HFF-Myc (cell line): ENCODE measurements around the gene NBPF12.
"Not testable (repeated sequence)": the region's sequence is repeated elsewhere in the genome, so short reads cannot be mapped to it uniquely, and the experiment has no call there.

Experiments
- DNase-seq: peaks from one replicate; pipeline ENCODE4 v3.0.0-alpha.2; 2011; ENCODE audit warnings: low read depth; ENCODE audit errors: extremely low read depth
- H3K4me3 ChIP-seq: replicated peaks from 2 replicates; pipeline ENCODE4 v1.5.1; 2011; ENCODE audit warnings: low read depth, mild to moderate bottlenecking, control low read depth, low read length

NBPF12 gene

GRCh38 chr1:146938242-146938902 lies at the start of gene NBPF12:
Gene NBPF12, plus strand, starts transcription at chr1:146938324. Its CDS starts 21,820 bp downstream, at chr1:146960144.
- DNase-seq: peak; percentile 6
- H3K4me3 ChIP-seq: peak within 1 kb of the TSS; percentile 56

GRCh38 chr1:146891355-146891754 lies 46.8 kb upstream of the NBPF12 start:
- H3K4me3 ChIP-seq, DNase-seq: not testable (repeated sequence)

DNA sequence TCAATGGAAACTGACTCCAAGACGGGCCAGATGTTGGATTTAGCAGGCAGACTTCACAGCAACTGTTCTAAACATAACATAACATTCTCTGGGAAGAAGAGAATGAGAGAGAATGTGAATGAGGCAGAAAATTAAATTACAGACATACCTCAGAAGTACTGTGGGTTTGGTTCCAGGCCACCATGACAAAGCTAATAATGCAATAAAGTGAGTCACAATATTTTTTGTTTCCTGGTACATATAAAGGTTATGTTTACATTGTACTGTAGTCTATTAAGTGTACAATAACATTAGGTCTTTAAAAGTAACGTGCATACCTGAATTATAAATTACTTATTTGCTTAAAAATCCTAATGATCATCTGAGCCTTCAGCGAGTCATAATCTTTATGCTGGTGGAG lies 45.8 kb upstream of the NBPF12 start:
- not testable (repeated sequence) for DNase-seq, H3K4me3 ChIP-seq

DNA sequence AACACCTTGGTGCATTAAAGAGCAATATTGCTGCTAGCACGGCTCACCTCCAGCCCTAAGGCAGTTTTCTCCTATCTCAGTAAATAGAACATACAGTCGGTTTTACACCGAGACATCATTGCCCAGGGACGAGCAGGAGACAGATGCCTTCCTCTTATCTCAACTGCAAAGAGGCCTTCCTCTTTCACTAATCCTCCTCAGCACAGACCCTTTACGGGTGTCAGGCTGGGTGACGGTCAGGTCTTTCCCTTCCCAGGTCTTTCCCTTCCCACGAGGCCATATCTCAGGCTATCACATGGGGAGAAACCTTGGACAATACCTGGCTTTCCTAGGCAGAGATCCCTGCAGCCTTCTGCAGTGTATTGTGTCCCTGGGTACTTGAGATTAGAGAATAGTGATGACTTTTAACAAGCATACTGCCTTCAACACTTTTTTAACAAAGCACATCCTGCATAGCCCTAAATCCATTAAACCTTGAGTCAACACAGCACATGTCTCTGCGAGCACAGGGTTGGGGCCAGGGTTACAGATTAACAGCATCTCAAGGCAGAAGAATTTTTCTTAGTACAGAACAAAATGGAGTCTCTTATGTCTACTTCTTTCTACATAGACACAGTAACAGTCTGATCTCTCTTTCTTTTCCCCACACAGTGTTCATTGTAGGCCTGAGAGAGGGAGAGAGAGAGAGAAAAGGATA lies 30.4 kb upstream of the NBPF12 start:
- not testable (repeated sequence) for H3K4me3 ChIP-seq, DNase-seq

GRCh38 chr1:146912975-146913374 lies 25.1 kb upstream of the NBPF12 start:
- not testable (repeated sequence) for H3K4me3 ChIP-seq, DNase-seq

- DNase-seq, H3K4me3 ChIP-seq: not testable (repeated sequence)
Measured at GRCh38 chr1:146920811-146921210, 17.3 kb upstream of the NBPF12 start.

- DNase-seq, H3K4me3 ChIP-seq: not testable (repeated sequence)
Measured at GRCh38 chr1:146922614-146923013, 15.5 kb upstream of the NBPF12 start.

GRCh38 chr1:146924106-146924505 lies 14.0 kb upstream of the NBPF12 start:
- not testable (repeated sequence) for DNase-seq, H3K4me3 ChIP-seq

GRCh38 chr1:146926413-146926812 lies 11.7 kb upstream of the NBPF12 start:
- H3K4me3 ChIP-seq, DNase-seq: not testable (repeated sequence)

DNA sequence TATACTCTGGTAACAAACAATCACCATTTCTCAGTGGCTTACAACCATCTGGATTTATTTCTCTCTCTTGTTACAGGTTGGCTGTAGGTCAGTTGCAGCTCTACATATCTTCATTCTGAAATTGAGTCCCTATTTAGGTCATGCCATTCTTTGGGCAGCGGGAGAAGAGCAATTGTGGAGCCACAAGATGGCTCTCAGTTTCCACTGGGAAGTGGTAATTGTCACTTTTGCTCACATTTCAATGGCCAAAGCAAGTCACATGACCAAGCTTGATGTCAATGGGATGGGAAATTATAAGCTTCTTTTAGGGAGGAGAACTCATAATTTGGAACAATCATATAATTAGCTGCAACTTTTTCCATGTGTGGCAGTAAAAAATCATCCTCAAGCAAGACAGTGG lies 7.9 kb upstream of the NBPF12 start:
- not testable (repeated sequence) for DNase-seq, H3K4me3 ChIP-seq

DNA sequence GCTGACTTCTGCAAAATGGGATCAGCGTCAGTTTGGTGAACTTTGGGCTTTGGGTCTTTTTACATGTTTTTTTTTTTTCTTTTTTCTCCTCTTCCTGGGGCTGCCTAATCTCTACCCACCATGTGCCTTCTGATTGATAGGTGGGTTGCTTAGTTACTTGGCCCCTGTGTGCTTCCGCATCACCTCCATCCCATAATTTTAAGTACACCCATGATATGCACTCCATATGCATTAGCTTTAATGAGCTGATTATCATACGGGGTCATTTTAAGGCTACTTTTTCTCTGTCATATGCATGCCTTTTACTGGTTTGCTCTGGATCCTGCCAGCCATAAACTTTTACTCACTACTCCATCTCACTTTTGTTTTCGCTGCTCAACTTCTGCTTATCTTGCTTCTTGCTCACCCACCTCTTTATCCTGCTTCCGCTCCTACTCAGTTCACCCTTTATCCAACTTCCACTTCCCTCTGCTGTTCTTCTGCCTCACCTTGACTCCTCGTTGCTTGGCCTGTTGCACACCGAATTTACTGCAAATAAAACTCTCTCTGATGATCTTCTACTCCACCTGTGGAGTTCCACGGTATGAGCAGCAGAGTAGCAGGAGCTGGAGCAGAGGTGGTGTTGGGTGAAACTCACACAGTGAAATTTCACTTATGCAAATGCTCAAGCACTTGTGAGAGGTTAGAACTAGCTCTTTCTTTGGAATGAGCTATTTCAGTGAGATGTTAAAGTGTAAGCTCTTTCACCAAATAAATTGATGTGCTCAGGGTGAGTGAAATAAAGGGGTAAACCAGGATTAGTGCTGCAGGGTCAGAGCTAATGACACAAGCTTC lies 3.5 kb upstream of the NBPF12 start:
- DNase-seq, H3K4me3 ChIP-seq: not testable (repeated sequence)

GRCh38 chr1:146937462-146937861 lies 662 bp upstream of the NBPF12 start:
- not testable (repeated sequence) for H3K4me3 ChIP-seq, DNase-seq

GRCh38 chr1:146938927-146939786 lies 1.0 kb downstream of the NBPF12 start:
- peak overlapping the region; percentile 56 for H3K4me3 ChIP-seq
- not testable (repeated sequence) for DNase-seq

- not testable (repeated sequence) for H3K4me3 ChIP-seq, DNase-seq
Measured at GRCh38 chr1:146940293-146940692, 2.2 kb downstream of the NBPF12 start.

GRCh38 chr1:146943342-146943886 lies 5.3 kb downstream of the NBPF12 start:
- not testable (repeated sequence) for DNase-seq, H3K4me3 ChIP-seq

DNA sequence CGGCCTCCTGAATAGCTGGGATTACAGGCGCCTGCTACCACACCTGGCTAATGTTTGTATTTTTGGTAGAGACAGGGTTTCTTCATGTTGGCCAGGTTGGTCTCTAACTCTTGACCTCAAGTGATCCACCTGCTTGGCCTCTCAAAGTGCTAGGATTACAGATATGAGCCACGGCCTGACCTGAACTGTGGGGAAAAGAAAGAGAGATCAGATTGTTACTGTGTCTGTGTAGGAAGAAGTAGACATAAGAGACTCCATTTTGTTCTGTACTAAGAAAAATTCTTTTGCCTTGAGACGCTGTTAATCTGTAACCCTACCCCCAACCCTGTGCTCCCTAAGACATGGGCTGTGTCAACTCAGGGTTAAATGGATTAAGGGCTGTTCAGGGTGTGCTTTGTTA lies 10.0 kb downstream of the NBPF12 start:
- DNase-seq, H3K4me3 ChIP-seq: not testable (repeated sequence)

DNA sequence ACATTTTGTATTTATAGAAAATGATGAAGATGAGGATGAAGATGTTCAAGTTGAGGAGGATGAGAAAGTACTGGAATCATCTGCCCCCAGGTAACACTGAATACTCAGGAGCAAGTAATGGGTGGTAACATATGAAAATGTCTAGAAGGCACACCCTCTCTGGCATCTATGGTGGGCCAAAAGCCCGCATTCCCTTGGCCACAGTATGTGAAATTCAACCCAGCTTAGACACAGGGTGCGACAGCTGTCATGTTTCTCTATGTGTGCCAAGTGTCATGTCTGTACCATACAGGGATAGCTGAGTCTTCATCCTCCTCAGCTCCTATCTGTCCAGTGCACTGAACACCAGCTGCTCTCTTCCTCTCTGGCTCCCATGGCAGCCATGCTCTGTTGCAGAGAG lies 26.2 kb downstream of the NBPF12 start:
- not testable (repeated sequence) for H3K4me3 ChIP-seq, DNase-seq

- not testable (repeated sequence) for DNase-seq, H3K4me3 ChIP-seq
Measured at GRCh38 chr1:146966351-146966750, 28.2 kb downstream of the NBPF12 start.
